GM19452 (cell line): Measurements from ENCODE around the gene PRDX3.
"Not testable (repeated sequence)": the region's sequence is repeated elsewhere in the genome, so short reads cannot be mapped to it uniquely, and the experiment has no call there.

Source experiments
- ATAC-seq: cut with Tn5 transposase; IDR thresholded peaks from one replicate; pipeline ENCODE4 v1.9.1; 2021; ENCODE audit not compliant: unreplicated experiment

The PRDX3 gene

GRCh38 chr10:119206603-119207365 is 28.2 kb upstream of the PRDX3 start:
- peak; percentile 50 for ATAC-seq

- ATAC-seq: peak; percentile 23
These were observed 27.4 kb upstream of the PRDX3 start for GRCh38 chr10:119205894-119206602.

GRCh38 chr10:119203006-119203405 is 24.4 kb upstream of the PRDX3 start:
- ATAC-seq: no peak

GRCh38 chr10:119201233-119201632 is 22.6 kb upstream of the PRDX3 start:
- no peak for ATAC-seq

- peak; percentile 56 for ATAC-seq
These were observed 20.8 kb upstream of the PRDX3 start for GRCh38 chr10:119199231-119199992.

GRCh38 chr10:119198438-119198837 is 19.8 kb upstream of the PRDX3 start:
- ATAC-seq: no peak

GRCh38 chr10:119197921-119198320 is 19.3 kb upstream of the PRDX3 start:
- no peak for ATAC-seq

- ATAC-seq: no peak
These were observed 13.3 kb upstream of the PRDX3 start for GRCh38 chr10:119191881-119192280.

- no peak for ATAC-seq
These were observed 12.6 kb upstream of the PRDX3 start for GRCh38 chr10:119190954-119191785.

GRCh38 chr10:119190353-119190752 is 11.7 kb upstream of the PRDX3 start:
- ATAC-seq: no peak

- no peak for ATAC-seq
These were observed 11.2 kb upstream of the PRDX3 start for GRCh38 chr10:119189811-119190282.

- no peak for ATAC-seq
These were observed 5.2 kb upstream of the PRDX3 start for GRCh38 chr10:119183664-119184412.

- not testable (repeated sequence) for ATAC-seq
These were observed 2.3 kb upstream of the PRDX3 start for GRCh38 chr10:119180850-119181400.

- ATAC-seq: peak; percentile 23
These were observed 772 bp downstream of the PRDX3 start for GRCh38 chr10:119177708-119178371.

GRCh38 chr10:119176166-119176565 is 2.4 kb downstream of the PRDX3 start:
- ATAC-seq: no peak

GRCh38 chr10:119174109-119174508 is 4.5 kb downstream of the PRDX3 start:
- no peak for ATAC-seq

GRCh38 chr10:119167041-119167440 is 11.6 kb downstream of the PRDX3 start:
- no peak for ATAC-seq

- ATAC-seq: no peak
These were observed 12.0 kb downstream of the PRDX3 start for GRCh38 chr10:119166564-119166963.

GRCh38 chr10:119166118-119166500 is 12.5 kb downstream of the PRDX3 start:
- ATAC-seq: no peak
